ENCODE data around the gene R3HDM2.

- no peak for TF ChIP-seq CTCF (IDR thresholded peaks at IDR 0.05)
- TF ChIP-seq POLR2A (IDR thresholded peaks at IDR 0.05): no peak
Measured at GRCh38 chr12:57420482-57420881, 10.4 kb downstream of the R3HDM2 start.
